Measurements from ENCODE around the gene DDIAS.
"Not testable (repeated sequence)": the region's sequence is repeated elsewhere in the genome, so short reads cannot be mapped to it uniquely, and the experiment has no call there.

DDIAS gene, protein sequence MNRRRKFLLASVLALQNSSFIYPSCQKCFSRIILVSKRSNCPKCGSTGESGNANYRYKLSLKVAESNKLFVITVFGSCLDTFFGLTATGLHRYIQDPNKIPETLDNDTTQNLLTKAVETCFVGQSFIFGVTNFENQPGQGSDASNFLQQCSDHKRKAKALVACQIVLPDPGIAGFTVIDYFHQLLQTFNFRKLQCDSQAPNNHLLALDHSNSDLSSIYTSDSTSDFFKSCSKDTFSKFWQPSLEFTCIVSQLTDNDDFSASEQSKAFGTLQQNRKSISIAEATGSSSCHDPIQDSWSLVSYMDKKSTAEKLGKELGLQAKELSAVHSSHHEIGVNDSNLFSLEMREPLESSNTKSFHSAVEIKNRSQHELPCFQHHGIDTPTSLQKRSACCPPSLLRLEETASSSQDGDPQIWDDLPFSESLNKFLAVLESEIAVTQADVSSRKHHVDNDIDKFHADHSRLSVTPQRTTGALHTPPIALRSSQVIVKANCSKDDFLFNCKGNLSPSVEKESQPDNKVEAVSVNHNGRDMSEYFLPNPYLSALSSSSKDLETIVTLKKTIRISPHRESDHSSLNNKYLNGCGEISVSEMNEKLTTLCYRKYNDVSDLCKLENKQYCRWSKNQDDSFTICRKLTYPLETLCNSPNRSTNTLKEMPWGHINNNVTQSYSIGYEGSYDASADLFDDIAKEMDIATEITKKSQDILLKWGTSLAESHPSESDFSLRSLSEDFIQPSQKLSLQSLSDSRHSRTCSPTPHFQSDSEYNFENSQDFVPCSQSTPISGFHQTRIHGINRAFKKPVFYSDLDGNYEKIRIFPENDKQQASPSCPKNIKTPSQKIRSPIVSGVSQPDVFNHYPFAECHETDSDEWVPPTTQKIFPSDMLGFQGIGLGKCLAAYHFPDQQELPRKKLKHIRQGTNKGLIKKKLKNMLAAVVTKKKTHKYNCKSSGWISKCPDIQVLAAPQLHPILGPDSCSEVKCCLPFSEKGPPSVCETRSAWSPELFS

DNA sequence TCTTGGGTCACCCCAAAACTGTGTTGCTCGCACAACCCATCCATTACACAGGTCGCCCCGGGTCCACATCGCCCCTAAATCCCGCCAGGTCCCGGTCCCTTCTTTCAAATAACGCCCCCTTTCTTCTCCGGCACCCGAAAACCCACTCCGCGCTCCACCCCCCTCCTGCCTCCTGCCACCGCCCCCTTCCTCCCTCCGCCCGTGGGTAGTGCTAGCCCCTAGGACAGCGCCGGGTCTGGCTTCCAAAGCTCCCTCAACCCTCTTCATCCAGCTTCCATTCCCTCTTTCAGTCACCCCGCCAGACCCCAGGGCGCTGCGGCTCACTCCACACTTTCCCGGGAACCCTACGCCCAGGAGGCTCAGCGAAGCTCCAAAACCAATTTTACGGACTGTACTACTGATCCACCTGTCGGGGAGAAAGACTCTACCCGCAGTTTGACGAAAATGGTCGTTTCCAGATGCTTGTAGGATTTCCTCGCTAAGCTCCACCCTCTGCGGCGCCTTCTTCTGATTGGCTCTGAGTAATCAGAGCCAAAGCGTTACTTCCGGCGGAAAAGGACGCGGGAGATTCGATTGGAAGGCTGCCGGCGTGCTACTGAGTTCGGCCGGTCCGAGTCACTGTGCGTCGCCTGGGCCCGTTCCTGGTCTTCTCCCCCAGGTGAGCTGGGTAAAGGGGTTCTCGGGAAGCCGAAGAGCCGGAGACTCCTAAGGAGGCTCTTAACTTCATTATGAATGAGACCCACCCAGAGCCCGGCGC is at the start of gene DDIAS:
DDIAS (plus strand) TSS at position 572 of the 757 bp plus-strand sequence. CDS start 13,003 bp downstream, outside the sequence.
- DNase-seq (ENCODE audit: low read depth) = peak; percentile 96
- H3K4me3 ChIP-seq (ENCODE audit: low read length) = peak within 1 kb of the TSS; percentile 89
- TF ChIP-seq, protein P1, sequence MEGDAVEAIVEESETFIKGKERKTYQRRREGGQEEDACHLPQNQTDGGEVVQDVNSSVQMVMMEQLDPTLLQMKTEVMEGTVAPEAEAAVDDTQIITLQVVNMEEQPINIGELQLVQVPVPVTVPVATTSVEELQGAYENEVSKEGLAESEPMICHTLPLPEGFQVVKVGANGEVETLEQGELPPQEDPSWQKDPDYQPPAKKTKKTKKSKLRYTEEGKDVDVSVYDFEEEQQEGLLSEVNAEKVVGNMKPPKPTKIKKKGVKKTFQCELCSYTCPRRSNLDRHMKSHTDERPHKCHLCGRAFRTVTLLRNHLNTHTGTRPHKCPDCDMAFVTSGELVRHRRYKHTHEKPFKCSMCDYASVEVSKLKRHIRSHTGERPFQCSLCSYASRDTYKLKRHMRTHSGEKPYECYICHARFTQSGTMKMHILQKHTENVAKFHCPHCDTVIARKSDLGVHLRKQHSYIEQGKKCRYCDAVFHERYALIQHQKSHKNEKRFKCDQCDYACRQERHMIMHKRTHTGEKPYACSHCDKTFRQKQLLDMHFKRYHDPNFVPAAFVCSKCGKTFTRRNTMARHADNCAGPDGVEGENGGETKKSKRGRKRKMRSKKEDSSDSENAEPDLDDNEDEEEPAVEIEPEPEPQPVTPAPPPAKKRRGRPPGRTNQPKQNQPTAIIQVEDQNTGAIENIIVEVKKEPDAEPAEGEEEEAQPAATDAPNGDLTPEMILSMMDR (conservative IDR thresholded peaks at IDR 0.05; ENCODE audit: low read length) = no peak

DNA sequence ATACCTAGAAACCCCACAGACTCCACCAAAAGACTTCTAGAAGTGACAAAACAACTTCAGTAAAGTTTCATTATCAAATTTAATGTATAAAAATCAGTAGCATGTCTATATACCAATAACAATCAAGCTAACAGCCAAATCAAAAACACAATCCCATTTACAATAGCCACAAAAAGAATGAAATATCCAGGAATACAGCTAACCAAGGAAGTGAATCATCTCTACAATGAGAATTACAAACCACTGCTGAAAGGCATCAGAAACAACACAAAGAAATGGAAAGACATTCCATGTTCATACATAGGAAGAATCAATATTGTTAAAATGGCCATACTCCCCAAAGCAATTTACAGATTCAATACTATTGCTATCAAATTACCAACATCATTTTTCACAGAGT is 47.3 kb upstream of the DDIAS start:
- TF ChIP-seq, protein P1 (conservative IDR thresholded peaks at IDR 0.05; ENCODE audit: low read length) = no peak
- DNase-seq (ENCODE audit: low read depth) = peak; percentile 7
- no peak overlapping the region for H3K4me3 ChIP-seq (ENCODE audit: low read length)

DNA sequence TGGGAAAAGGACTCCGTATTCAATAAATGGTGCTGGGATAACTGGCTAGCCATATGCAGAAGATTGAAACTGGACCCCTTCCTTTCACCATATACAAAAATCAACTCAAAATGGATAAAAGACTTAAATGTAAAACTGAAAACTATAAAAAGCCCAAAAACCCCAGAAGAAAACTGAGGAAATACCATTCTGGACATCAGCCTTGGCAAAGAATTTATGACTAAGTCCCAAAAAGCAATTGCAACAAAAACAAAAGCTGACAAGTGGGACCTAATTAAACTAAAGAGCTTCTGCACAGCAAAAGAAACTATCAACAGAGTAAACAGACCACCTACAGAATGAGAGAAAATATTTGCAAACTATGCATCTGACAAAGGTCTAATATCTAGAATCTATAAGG is 46.6 kb upstream of the DDIAS start:
- not testable (repeated sequence) for H3K4me3 ChIP-seq (ENCODE audit: low read length)
- peak; percentile 18 for DNase-seq (ENCODE audit: low read depth)

DNA sequence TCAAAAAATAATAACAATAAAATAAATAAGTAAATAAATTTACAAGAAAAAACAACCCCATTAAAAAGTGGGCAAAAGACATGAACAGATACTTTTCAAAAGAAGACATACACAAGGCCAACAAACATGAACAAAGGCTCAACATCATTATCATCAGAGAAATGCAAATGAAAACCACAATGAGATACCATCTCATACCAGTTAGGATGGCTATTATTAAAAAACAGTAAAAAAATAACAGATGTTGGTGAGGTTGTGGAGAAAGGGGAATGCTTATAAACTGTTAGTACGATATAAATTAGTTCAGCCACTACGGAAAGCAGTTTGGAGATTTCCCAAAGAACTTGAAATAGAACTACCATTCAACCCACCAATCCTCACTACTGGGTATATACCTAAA is 45.9 kb upstream of the DDIAS start:
- H3K4me3 ChIP-seq (ENCODE audit: low read length) = no peak overlapping the region
- peak; percentile 3 for DNase-seq (ENCODE audit: low read depth)
- TF ChIP-seq, protein P1 (conservative IDR thresholded peaks at IDR 0.05; ENCODE audit: low read length) = no peak

DNA sequence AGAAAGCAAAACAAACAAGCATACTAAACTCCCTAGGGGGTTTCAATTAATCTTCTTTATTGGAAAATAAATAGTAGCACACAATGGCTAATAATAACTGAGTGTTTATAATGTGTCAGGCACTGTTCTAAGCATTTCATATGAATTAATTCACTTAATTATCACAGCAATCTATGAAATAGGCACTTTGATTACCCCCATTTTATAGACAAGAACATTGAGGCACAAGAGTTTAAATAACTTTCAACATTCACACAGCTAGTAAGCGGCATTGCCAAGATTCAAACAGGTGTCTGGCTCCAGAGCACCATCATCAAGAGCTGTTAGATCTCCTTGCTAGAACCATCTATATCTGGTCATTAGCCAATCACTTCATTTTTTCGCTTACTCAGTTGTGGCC is 44.4 kb upstream of the DDIAS start:
- no peak for DNase-seq (ENCODE audit: low read depth)
- TF ChIP-seq, protein P1 (conservative IDR thresholded peaks at IDR 0.05; ENCODE audit: low read length) = no peak
- no peak overlapping the region for H3K4me3 ChIP-seq (ENCODE audit: low read length)

DNA sequence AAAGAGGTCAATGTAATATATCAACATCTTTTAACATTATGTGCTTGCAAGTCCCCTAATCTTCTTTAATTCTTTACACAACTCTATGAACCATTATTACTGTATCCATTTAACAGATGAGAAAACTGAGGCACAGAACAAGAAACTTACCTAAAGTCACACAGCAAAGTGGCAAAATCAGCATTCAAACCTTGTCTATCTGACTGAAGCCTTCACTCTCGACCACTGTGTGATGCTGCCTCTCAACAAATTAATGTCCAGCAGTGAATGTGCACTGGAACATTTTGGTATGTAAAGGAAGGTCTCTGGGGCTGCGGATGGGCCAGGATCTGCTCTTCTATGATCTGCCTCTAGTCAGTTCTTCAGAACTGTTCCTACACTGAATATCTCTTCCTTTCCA is 43.4 kb upstream of the DDIAS start:
- DNase-seq (ENCODE audit: low read depth) = no peak
- TF ChIP-seq, protein P1 (conservative IDR thresholded peaks at IDR 0.05; ENCODE audit: low read length) = no peak
- peak overlapping the region; percentile 27 for H3K4me3 ChIP-seq (ENCODE audit: low read length)
